Loucy (cell line): ENCODE data around the gene ABCF1.

Experiments
- H2AFZ ChIP-seq: fragments of 200-600 bp; sonication (generic); 2 replicates; pipeline ENCODE4 v1.6.0; 2016; ENCODE audit warnings: antibody characterized with exemption, mild to moderate bottlenecking, low read length, moderate library complexity
- H3F3A ChIP-seq: fragments of 200-600 bp; 2 replicates; pipeline ENCODE4 v1.6.0; 2016; ENCODE audit warnings: antibody characterized with exemption, low read depth, mild to moderate bottlenecking
- H3K27me3 ChIP-seq: fragments of 200-600 bp; sonication (generic); 2 replicates; pipeline ENCODE4 v1.6.1; 2014; ENCODE audit warnings: low read length, mild to moderate bottlenecking; ENCODE audit not compliant: insufficient read depth, poor library complexity, severe bottlenecking
- H3K36me3 ChIP-seq: fragments of 200-600 bp; sonication (generic); 2 replicates; pipeline ENCODE4 v1.6.1; 2016; ENCODE audit warnings: low read length; ENCODE audit not compliant: insufficient read depth
- H3K4me1 ChIP-seq: fragments of 200-600 bp; sonication (generic); 2 replicates; pipeline ENCODE4 v1.5.1; 2014; ENCODE audit warnings: low read length, mild to moderate bottlenecking; ENCODE audit not compliant: insufficient read depth, poor library complexity, severe bottlenecking
- H3K4me2 ChIP-seq: fragments of 200-600 bp; sonication (generic); 2 replicates; pipeline ENCODE4 v1.6.0; 2014; ENCODE audit warnings: antibody characterized with exemption, low read length, low read depth, mild to moderate bottlenecking; ENCODE audit not compliant: poor library complexity, severe bottlenecking
- H3K4me3 ChIP-seq: fragments of 200-600 bp; sonication (generic); 2 replicates; pipeline ENCODE4 v1.5.1; 2014; ENCODE audit warnings: low read length, mild to moderate bottlenecking, mixed read lengths; ENCODE audit not compliant: poor library complexity, severe bottlenecking
- H3K79me2 ChIP-seq: fragments of 200-600 bp; sonication (generic); 2 replicates; pipeline ENCODE4 v1.6.1; 2014; ENCODE audit warnings: low read length; ENCODE audit not compliant: insufficient read depth
- H3K9ac ChIP-seq: fragments of 200-600 bp; sonication (generic); 2 replicates; pipeline ENCODE4 v1.6.0; 2014; ENCODE audit warnings: mild to moderate bottlenecking, low read depth, low read length, moderate library complexity; ENCODE audit not compliant: poor library complexity, severe bottlenecking
- H3K9me2 ChIP-seq: fragments of 200-600 bp; sonication (generic); replicated peaks from 2 replicates; pipeline ENCODE4 v1.6.1; 2016; ENCODE audit warnings: low read depth, low read length, mixed read lengths
- H3K9me3 ChIP-seq: fragments of 200-600 bp; sonication (generic); 2 replicates; pipeline ENCODE4 v1.6.1; 2014; ENCODE audit warnings: mild to moderate bottlenecking, antibody characterized with exemption, low read length, low read depth; ENCODE audit not compliant: insufficient read depth
- H4K20me1 ChIP-seq: fragments of 200-600 bp; sonication (generic); 2 replicates; pipeline ENCODE4 v1.6.0; 2014; ENCODE audit warnings: antibody characterized with exemption, low read length, mild to moderate bottlenecking; ENCODE audit not compliant: insufficient read depth, poor library complexity, severe bottlenecking
- EZH2phosphoT487 ChIP-seq: fragments of 200-600 bp; IDR thresholded peaks from 2 replicates; pipeline ENCODE4 v1.6.1; 2018; ENCODE audit warnings: antibody characterized with exemption, mild to moderate bottlenecking, moderate library complexity, borderline replicate concordance
- TF ChIP-seq, protein P1 (sequence below): fragments of 200-600 bp; sonication (generic); conservative IDR thresholded peaks from 2 replicates; pipeline ENCODE4 v1.5.1; 2014; ENCODE audit warnings: mild to moderate bottlenecking, antibody characterized with exemption, low read length

Gene ABCF1

DNA sequence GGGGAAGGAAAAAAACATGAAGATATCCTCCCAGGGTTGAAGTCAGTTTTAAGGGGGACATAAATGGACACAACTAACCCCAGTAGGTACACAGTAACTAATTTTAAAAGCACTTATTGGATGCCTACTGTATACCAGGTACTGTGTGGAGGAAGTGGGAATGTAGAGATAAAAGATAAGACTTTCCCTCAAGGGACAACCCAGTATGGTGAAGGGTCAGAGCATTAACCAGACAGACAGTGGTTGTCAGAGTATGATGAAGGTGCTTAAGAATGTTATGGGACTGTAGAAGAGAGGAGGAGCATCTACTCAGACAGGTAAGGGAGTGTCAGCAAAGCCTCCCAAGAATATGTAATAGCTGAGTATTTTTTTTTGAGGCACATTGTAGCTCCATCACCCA lies 906 bp downstream of the ABCF1 start:
- TF ChIP-seq, protein P1, sequence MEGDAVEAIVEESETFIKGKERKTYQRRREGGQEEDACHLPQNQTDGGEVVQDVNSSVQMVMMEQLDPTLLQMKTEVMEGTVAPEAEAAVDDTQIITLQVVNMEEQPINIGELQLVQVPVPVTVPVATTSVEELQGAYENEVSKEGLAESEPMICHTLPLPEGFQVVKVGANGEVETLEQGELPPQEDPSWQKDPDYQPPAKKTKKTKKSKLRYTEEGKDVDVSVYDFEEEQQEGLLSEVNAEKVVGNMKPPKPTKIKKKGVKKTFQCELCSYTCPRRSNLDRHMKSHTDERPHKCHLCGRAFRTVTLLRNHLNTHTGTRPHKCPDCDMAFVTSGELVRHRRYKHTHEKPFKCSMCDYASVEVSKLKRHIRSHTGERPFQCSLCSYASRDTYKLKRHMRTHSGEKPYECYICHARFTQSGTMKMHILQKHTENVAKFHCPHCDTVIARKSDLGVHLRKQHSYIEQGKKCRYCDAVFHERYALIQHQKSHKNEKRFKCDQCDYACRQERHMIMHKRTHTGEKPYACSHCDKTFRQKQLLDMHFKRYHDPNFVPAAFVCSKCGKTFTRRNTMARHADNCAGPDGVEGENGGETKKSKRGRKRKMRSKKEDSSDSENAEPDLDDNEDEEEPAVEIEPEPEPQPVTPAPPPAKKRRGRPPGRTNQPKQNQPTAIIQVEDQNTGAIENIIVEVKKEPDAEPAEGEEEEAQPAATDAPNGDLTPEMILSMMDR = no peak
- TF ChIP-seq EZH2phosphoT487 = no peak
- H3K9me2 ChIP-seq = no peaks in the 10 kb centered on the region
- H2AFZ ChIP-seq = no peak overlapping the region
- no peaks in the 10 kb centered on the region for H3K9me3 ChIP-seq
- peak overlapping the region; percentile 85 for H3K9ac ChIP-seq
- peaks cover 58% of the 10 kb centered on the region for H3K79me2 ChIP-seq
- peak overlapping the region; percentile 91 for H3K4me3 ChIP-seq
- H3F3A ChIP-seq = no peaks in the 10 kb centered on the region
- peak overlapping the region; percentile 88 for H3K4me2 ChIP-seq
- H3K36me3 ChIP-seq = peaks cover 6% of the 10 kb centered on the region; the same call in 1 of the 2 replicates
- H4K20me1 ChIP-seq = peaks cover 55% of the 10 kb centered on the region
- peaks cover 42% of the 10 kb centered on the region for H3K4me1 ChIP-seq
- no peaks in the 10 kb centered on the region for H3K27me3 ChIP-seq

DNA sequence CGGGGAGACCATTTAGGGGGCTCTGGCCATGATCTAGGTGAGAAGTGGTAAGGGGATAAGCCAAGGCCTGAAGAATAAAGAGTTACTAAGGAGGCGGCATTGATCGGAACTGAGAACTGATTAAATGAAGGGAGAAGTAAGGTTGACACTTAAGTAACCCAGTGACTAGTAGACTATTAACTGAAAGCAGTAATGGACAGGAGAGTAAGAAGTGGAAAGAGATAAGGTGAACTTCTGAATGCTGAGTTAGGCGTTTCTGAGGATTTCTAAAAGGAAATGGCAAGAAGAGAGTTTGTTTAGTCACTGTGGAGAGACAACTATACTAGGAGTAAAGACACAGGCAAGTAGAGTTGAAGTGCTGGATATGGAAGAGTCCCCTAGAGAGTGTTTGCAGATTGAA lies 1.9 kb downstream of the ABCF1 start:
- Histone ChIP-seq H3K4me3 (peak overlapping the region; percentile 91), H4K20me1 (peaks cover 60% of the 10 kb centered on the region), H3F3A (no peaks in the 10 kb centered on the region), H3K79me2 (peaks cover 63% of the 10 kb centered on the region), H3K4me2 (peak overlapping the region; percentile 88), H3K36me3 (peaks cover 16% of the 10 kb centered on the region; the same call in 1 of the 2 replicates), H3K9ac (peak overlapping the region; percentile 85), H3K27me3 (no peaks in the 10 kb centered on the region), H2AFZ (no peak overlapping the region), H3K9me3 (no peaks in the 10 kb centered on the region), H3K9me2 (no peaks in the 10 kb centered on the region), H3K4me1 (peaks cover 42% of the 10 kb centered on the region)
- TF ChIP-seq, protein P1 = no peak
- TF ChIP-seq EZH2phosphoT487 = no peak

- Histone ChIP-seq H3K9me3 (no peaks in the 10 kb centered on the region), H2AFZ (no peak overlapping the region), H4K20me1 (peaks cover 45% of the 10 kb centered on the region), H3F3A (no peaks in the 10 kb centered on the region), H3K9me2 (no peaks in the 10 kb centered on the region), H3K36me3 (peaks cover 59% of the 10 kb centered on the region; the same call in 1 of the 2 replicates), H3K4me3 (no peak overlapping the region), H3K4me1 (peaks cover 24% of the 10 kb centered on the region), H3K4me2 (no peak overlapping the region), H3K79me2 (peaks cover 46% of the 10 kb centered on the region), H3K9ac (no peak overlapping the region), H3K27me3 (no peaks in the 10 kb centered on the region)
- no peak for TF ChIP-seq EZH2phosphoT487
- TF ChIP-seq, protein P1 = no peak
These were observed 6.8 kb downstream of the ABCF1 start for GRCh38 chr6:30578051-30578450.
